Measurements from ENCODE around the gene APC.

DNA sequence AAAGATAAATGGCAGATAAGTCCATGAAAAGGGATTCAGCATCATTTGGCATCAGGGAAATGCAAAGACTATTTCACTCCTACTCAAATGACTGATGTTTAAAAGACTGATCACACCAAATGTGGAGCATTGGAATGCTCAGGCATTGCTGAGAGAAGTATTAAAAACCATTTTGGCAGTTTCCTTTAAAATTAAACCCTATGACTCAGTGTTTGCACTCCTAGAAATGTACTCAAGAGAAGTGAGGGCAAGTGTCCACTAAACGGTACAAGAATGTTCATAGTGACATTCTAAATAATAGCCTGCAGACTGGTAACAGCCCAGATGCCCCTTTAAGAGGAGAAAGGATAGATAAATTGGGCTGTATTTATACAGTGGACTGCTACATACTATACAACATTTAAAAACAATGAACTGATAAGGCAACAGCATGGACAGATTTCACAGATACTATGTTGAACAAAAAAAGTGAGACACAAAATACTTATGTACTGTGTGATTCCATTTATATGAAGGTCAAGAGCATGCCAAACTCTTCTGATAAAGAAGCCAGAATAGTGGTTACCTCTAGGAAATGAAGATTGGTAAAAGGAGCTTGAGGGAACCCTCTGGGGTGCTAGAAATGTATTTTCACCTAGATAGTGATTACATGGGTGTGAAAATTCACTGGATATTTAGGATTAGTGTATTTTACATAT lies 24.6 kb downstream of the APC start:
- TF ChIP-seq, protein P1, sequence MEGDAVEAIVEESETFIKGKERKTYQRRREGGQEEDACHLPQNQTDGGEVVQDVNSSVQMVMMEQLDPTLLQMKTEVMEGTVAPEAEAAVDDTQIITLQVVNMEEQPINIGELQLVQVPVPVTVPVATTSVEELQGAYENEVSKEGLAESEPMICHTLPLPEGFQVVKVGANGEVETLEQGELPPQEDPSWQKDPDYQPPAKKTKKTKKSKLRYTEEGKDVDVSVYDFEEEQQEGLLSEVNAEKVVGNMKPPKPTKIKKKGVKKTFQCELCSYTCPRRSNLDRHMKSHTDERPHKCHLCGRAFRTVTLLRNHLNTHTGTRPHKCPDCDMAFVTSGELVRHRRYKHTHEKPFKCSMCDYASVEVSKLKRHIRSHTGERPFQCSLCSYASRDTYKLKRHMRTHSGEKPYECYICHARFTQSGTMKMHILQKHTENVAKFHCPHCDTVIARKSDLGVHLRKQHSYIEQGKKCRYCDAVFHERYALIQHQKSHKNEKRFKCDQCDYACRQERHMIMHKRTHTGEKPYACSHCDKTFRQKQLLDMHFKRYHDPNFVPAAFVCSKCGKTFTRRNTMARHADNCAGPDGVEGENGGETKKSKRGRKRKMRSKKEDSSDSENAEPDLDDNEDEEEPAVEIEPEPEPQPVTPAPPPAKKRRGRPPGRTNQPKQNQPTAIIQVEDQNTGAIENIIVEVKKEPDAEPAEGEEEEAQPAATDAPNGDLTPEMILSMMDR (IDR thresholded peaks at IDR 0.05), result no peak
- TF ChIP-seq POLR2A (IDR thresholded peaks at IDR 0.05), result no peak

All from testis (tissue), 2 donors.